CD4-positive, alpha-beta T cell treated with Interleukin-17A for 1 hour (primary cell): ENCODE data around the gene MORN5.

ENCODE experiments used
- DNase-seq: peaks from one replicate; pipeline ENCODE4 v3.0.0-alpha.2; 2020

The MORN5 gene

DNA sequence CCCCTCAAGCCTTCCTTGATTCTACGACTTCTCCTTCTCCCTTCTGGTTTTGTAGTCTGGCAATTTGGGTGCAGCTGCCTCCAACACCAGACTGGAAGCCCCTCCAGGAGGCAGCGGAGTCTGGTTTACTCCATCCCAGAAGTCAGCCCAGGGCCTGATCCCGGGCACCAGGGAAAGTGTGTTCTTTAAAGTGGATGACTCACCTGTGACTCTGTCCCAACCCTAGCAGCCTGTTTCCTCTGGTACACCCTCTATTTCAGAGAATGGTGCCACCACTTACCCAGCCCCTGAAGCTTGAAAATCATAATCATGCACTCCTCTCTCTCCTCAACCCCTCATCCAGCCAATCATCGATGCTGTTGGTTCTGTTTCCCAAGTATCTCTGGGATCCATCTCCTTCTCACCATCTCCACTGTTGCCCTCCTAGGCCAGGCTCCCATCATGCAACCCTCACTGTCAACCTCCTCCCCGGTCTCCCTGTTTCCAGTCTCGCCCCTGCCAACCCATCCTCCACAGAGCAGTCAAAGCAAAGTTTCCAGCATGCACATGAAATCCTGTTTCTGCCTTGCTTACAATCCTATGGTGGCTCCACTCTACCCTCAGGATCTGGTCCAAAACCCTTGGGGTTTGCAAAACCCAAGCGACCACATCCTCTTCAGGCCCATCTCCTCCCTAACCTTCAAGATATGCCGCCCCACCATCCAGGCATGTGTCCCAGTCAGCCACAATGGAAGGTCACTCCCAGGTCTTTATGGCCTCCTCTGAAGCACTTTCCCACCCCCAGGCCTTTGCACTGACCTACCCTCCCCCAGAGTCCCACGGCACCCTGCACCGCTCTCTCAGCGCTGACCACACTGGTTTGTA lies 58.6 kb downstream of the MORN5 start:
- no peak for DNase-seq

DNA sequence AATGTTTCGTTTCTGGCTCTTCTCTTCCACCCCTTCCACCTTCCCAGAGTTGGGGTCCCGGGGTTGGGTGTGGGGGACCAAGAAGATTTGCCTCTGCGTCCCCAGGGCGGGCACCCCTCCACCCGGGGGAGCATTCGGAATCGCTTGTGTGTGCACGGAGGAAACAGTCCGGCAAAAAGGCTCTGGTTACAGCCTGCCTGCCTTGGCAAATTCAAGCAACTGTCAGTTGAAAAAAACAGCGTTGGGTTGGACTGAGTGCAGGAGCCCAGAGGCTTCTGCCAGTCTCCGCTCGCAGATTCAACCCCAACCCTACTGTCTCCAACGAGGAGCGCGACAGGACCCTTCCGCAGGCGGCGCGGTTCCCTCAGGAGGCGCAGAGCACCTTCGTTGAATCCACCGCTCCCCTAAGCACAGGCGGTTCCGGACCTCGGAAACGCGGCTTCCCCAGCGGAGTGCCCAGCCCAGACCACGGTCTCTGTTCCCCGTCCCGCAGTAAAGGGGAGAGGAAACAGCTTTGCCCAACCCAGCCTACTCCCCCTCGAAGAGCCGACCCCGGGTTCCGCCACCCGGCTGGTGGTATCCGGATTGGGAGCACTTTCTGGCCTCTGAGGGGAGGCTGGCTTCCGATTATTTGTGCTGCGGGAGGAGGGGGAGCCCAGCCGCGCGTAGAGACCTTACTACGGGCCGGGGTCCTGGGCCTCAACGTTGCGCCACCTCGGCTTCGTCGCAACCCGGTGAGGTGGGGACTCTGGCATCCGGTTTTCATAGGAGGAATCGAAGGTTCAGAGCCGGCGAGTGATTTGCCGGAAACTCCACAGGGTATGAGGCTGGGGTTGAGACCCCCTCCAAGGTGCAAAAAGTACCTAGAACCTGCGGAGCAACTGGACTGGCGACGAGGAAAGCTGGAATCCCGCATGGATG lies 59.5 kb downstream of the MORN5 start:
- no peak for DNase-seq

DNA sequence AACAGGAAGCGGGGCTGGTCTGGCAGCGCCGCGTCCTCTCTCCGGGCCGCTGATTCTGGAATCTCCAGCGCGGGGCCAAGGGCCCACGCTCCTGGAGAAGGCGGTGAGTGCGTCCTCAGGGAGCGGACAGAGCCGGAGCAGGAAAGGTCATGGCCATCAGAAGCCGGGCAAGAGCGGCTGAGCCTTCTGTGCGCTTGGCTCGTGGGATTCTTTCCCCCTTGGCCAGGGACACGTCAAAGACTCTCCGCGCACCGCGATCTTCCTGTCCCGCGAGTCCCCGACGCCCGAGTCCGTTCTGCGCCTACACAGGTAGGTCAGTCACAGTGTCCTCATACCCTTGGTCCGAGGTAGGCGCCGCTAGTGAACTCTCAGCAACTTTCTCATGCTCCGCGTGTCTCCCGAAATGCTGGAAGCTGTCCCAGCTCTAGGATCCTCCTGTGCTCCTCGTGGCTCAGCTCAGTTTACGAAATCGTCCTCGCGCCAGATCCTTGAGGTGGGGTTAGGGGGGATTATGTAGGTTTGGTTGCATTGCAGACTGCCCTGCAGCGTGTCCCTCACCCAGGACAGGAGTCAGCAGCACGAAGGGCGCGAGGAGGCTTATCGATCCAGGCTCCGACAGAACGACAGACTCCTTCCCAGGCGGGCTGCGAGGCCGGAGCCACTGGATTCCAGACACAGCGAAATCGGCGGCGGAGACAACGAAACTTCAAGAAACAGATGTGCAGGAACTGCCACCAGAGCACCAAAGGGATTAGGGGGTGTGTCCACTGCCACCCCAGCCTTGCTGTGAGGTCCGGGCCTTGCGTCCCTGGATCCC lies 60.4 kb downstream of the MORN5 start:
- no peak for DNase-seq

DNA sequence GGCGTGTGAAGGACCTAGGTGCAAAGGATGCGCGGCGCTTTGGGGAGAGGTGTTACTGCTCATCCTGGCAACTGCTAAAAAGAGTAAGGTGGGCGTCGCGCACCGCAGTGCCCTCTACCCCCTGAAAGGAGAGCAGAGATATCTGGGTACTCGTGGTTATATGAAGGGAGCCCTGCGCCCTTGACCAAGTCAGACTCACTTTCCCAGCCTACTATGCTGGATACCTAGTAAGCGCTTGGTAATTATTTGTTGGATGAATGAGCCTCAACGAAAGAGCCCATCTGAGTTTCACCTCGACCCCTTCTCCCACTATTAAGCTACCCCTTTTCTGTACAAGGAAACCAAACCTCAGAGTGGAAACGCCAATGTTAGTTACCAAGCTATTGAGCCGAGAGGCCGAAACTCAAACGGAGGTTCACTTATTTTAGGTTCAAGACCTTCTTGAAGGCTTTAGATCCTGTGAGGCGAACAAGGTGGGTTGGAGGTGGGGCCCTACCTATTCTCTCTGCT lies 61.0 kb downstream of the MORN5 start:
- DNase-seq = no peak

DNA sequence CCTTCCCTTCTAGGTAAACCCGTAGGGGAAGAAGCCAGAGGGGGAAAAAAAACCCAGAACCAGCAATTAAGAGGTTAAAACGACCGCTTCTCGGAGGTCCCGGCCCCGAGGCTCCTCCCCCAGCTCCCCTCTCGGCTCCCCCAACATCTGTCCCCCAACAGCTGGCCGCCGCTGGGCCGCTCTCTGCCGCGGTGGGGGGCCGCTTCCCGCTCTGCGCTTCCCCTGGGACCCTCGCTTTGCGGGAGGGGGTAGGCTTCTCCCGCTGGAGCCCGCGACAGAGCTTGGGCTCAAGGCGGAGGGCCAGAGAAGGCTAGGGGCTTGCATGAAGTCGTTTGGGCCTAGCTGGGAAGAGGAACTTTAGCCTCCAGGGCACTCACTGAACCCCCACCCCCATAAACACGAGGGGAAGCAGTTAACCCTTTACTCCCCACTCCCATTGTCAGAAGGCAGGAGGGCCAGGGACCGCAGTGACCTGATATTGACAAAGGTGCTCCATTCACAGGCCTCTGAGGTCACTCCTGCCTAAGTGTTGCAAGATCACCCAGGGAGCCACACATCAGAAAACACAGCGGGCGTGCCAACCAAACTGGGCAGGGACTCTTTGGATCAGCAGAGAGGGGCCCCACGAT lies 61.6 kb downstream of the MORN5 start:
- no peak for DNase-seq

DNA sequence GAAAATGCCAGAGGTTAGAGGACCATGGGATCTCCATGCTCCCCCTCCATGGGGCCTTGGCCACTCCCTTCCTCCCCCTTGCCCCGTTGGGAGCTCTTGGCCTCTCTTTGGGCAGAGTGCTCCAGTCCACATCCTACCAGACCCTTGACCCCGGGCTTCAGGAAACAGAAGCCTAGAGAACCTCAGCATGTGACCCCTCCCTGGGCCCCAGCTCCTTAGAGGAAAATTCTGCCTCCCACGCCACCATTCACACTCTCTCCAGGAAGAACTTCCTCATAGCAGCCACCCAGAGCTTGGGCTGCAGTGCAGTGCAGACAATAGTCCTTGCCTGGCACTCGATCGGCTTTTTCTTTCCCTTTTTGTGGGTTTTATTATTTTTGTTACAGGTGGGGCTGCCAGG lies 63.1 kb downstream of the MORN5 start:
- no peak for DNase-seq

DNA sequence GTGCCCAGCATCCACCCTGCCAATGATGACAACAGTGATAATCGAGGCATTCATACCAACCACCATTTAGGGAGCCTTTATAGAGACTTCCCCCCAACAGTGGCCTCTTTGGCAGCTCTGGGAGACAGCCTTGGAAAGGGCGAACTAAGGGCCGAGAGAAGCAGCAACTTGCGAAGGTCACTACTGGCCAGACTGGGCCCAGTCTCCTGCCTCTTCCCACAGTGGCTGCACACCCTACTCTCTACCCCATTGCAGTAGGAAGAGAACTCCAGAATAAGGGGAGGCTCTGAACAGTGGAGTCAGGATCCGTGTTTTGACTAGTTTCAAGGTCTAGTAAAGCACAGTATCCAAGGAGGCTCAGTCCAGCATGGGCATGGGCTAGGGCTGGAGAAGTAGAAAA lies 63.7 kb downstream of the MORN5 start:
- DNase-seq = no peak

DNA sequence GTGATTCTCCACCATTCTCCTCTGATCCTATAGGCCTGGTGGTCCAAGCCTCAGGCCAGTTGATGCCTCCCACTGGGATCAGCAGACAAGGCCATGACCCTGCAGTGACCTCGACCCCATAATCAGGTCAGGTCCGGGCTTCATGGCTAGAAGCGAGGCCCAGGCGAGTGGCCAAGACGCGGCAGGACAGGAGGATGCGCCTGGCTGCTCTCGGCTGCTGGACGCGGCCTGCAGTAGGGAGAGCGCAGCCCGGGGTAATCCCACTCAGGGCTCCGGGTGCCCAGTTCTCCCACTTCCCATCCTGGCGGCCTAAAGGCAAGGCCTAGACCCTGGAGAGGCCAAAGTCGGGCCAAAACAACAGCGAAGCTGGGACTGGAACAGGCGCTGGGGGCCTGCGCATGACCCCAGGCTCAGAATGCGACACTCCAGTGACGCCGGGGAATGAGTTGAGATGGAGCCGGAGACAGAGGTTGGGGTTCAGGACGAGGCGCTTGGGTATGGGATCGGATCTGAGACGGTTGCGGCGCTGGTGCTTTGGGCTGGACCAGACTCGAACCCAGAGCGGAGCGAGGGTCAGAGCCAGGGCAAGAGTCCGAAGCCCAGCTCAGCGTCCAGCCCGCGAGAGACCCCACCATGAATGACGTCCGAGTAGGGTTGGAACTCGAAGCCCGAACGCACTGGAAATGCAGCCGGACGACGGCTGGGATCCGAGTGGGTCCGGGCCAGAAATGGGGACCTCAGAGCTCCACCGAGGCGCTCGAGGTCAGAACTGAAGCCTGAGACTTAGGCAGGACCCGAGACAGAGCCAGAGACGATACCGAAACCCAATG lies 65.8 kb downstream of the MORN5 start:
- no peak for DNase-seq

DNA sequence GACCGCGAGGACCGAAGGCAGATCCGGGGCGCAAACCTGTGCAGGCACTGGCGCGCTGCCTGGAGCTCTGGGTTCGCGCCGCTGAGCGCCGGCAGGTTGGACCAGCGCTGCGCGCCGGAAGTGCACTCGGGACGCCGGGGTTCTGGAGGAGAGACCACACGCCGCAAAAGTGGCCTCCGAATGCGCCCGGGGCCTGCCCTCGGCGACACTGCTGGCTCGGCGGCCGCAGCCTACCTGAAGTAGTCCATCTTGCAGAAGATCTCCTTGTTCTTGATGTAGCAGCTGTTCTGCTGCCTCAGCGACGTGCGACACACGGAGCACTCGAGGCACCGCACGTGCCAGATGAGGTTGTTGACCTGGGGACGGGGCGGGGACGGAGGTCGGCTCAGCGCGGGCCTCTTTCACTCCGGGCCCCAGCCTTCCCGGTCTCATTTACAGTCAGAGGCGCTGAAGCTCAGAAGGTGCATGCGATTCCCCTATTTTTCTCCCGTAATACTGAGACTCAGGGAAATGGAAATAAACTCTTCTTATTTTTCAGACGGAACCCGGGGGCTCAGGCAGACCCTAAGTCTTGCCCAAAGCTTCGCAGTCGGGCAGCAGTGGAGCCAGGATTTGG lies 66.5 kb downstream of the MORN5 start:
- no peak for DNase-seq

DNA sequence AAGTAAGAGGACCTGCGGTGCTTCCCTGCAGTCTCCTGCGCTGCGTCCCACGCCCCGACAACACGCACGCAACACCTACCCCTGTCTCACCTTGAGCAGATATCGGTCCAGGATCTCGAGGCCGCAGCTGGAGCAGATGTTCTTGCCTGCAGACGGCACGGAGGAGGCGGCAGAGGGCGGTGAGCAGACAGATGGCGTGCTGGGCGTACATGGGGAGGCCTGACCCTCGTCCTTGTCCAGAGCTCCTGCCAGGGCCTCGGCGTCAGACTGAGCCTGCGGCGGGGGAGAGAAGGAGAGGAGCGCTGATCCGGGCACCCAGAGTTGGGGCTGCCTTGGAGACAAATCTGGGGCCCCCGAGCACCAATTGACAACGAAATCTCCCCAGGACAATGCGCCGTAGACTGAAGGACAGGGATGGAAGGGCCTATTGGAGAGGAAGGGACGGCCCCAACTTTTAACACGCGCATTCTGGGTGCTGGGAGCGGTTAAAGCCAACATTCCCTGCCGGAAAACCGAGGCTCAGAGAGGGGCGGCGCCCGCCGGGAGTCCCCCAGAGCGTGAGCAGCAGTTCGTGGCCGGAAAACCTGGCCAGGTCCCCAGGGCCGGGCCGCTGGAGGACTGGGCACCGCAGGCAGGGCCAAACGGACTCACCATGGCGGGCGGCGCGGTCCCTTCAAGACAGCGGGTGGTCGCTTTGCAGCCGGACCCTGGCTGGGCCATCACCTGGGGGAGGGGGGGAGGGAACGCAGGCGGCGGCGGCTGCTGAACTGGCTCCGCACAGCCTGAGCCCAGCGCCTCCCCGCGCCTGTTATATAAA lies 67.3 kb downstream of the MORN5 start:
- no peak for DNase-seq

DNA sequence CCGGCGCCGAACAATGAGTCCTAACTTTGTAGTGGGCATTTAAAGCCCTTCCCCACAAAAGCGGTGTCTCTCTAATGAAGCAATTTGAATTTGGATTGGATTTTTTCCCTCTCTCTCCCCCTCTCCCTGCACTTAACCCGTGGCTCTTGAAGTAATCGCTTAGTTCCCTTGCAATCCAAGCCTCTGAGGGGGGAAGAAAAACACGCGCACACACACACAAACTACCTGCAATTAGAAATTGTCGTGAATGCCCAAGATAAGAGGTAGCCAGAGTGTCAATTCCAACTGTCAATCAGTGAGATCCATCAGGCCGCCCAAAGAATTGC lies 67.8 kb downstream of the MORN5 start:
- DNase-seq = no peak

DNA sequence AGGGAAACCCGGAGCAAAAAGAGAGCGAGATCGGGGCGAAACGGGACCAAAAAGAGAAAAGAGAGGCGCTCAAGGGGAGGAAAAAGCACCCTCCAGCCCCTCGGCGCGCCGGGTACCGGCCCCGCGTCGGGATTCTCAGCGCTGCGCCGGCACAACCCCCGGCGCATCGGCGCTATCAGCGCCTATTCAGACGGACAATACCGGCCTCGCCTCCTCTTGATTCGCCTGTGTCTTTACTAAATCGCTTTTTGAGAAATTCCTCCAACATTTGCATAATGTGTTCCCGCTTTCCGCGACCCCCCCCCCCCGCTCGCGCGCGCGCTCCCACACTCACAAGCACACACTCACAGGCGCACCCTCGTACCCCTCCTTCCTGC lies 68.5 kb downstream of the MORN5 start:
- no peak for DNase-seq

DNA sequence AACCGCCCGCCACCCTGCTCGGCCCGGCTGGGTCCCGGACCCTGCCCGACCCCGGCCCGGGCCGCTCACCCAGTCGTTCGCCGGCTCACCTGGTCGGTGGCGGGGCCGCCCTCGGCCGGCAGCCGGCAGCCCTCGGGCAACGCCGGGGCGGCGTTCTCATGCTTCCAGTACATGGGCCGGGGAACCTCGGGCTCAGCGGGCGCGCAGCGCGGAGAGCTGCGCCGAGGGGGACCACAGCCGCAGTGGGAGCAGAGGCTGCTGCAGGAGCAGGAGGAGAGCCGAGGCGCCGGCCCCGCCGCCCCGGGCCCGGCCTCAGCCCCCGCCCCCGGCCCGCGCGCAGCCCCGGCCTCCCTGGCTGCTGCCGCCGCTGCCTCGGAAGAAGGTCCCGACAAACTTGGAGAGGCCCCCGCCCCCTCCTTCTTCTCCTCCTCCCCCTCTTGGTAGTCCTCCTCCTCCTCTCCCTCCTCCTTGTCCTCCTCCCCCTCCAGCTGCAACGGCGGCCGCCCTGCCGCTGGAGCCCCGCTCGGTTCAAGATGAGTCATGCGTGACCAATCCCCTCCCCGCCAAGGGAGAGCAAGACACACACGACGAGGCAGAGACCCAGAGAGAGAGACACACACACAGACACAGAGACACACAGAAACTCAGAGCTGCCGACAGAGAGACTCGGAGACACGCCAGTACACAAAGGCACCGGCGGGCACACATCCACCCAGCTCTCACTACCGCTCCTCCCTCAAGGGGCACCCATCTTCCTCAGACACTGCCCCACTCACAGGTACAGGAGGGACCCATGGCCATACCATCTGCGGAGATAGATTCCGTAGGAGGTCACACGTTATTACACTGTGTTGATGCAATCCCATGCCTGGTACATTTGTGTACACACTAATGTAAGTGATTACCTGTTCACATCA lies 69.1 kb downstream of the MORN5 start, which contains the start of gene LHX6:
TSS of gene LHX6 (minus strand) at position 390 of the 917 bp plus-strand sequence. CDS start at position 173, 217 bp downstream.
- DNase-seq = no peak

DNA sequence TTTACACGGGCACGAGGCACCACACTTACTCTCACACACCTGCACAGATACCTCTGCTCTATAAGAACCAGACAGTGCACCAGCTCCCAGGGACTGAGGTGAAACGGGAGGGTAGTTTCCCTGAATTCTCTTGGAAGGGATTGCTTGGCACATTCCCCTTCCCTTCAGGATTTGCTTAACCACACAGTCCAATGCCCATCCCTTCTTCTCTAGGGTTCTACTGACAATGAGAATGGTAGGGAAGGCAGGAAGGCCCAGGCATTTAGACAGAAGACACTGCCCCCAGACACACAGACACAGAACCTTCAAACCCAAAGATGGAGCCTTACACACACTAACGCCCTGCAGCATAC lies 69.8 kb downstream of the MORN5 start:
- no peak for DNase-seq

DNA sequence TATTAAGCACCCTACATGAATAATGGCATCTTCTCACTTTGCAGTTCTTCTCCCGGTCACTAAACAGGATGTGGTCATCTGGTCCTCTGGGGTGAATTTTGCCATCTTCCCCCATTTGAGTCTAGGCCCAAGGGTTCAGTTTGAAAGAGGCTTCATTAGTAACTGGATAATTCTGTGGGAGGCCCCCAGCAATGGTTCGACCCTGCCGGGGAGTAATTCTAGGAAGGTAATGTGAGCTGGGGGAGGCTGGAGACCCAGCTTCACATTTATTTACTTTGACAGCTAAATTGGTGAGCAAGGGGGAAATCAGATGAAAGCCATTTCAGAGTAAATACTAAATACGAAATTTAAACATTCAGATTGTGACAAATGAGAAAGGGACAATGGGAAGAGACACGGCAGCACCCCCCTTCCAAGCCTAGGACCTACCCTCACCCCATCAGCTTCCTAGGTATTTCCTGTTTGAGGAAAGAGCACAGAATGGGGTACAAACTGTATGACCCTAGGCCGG lies 73.1 kb downstream of the MORN5 start:
- no peak for DNase-seq

DNA sequence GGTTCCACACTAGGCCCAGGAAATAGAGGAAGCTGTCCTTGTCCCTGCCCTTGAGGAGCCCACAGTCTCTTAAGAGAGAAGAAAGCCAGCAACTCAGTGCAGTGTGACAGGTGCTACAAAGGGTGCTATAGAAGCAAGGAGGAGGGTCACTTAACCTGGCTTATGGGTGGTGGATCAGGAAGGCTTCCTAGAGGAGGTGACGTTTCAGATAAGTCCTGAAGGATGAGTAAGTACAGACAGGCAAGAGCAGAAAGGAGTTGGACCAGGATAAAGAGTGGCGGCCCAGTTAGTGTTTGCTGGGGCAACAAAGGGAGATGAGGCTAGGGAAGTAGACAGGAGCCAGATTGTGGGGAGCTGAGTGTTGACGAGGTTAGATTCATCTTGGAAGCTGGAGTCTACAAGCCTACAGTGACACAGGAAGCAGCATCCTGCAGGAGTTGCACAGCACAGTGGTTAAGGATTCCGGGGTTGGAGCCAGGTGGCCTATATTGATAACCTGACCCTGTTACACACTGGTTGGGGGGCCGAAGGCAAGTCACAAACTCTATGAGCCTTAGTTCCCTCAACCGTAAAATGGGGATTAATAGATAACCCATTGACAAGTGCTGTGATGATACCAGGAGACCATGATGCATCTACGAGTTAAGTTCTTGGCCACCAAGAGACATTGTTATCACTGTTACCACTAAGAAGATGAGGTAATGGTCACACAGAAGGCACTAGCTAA lies 74.5 kb downstream of the MORN5 start:
- DNase-seq = no peak

DNA sequence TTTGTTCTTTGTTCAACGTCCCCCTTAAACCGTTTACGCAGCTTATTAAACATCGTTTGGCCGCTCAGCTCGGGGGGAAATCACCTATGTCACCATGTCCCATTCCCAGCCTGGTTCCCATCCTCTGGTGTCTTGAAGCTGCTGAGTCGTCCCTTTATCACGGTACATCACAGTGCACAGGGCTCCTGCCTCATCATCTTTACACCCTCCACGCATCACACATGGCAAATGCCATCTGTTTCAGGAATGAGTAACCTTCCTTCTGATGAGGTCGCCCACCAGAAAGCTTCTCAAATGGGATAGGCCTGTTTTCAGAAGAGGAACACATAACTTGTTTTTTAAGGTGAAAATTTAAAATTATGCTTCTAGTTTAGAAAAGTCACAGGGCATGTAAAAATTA lies 77.0 kb downstream of the MORN5 start:
- no peak for DNase-seq

DNA sequence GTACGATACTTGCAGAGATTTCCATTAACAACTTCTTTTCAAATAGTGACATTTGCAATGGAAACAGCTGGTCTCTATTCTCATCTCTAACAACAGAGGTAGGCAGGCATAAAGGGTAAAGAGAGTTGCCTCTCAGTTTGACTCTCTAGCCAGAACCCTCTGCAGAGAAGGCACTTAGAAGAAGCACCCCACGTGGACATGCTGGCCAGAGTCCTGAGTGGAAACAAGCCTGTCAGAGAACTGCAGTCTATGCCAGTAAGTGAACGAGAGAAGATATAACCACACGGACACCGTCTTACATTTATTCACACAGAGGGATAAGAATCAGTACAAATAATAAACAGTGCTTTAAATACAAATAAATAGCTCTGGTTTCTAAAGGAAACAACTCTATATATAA lies 80.0 kb downstream of the MORN5 start:
- no peak for DNase-seq
